T-helper 2 cell treated with Interferon-gamma antibody and Interleukin-4, amounts not matched to agents 5 μg/mL and 100 μg/mL, for 36 hours (primary cell): Measurements from ENCODE around the gene NAV2.

Experiments used
- DNase-seq: peaks from one replicate; pipeline ENCODE4 v3.0.0; 2021; ENCODE audit warnings: low spot score
- H3K27ac Mint-ChIP-seq: one replicate; pipeline ENCODE4 v1.8.0; 2021; ENCODE audit warnings: mild to moderate bottlenecking, mixed read lengths
- H3K27me3 Mint-ChIP-seq: one replicate; pipeline ENCODE4 v1.8.0; 2021; ENCODE audit warnings: low read depth, mixed read lengths
- H3K36me3 Mint-ChIP-seq: one replicate; pipeline ENCODE4 v1.8.0; 2021; ENCODE audit warnings: low read depth, mixed read lengths
- H3K4me1 Mint-ChIP-seq: one replicate; pipeline ENCODE4 v1.8.0; 2021; ENCODE audit warnings: low read depth, mixed read lengths
- H3K4me3 Mint-ChIP-seq: one replicate; pipeline ENCODE4 v1.8.0; 2022; ENCODE audit warnings: mild to moderate bottlenecking, moderate library complexity, mixed read lengths
- H3K9me3 Mint-ChIP-seq: one replicate; pipeline ENCODE4 v1.8.0; 2021; ENCODE audit warnings: mixed read lengths

The NAV2 gene

DNA sequence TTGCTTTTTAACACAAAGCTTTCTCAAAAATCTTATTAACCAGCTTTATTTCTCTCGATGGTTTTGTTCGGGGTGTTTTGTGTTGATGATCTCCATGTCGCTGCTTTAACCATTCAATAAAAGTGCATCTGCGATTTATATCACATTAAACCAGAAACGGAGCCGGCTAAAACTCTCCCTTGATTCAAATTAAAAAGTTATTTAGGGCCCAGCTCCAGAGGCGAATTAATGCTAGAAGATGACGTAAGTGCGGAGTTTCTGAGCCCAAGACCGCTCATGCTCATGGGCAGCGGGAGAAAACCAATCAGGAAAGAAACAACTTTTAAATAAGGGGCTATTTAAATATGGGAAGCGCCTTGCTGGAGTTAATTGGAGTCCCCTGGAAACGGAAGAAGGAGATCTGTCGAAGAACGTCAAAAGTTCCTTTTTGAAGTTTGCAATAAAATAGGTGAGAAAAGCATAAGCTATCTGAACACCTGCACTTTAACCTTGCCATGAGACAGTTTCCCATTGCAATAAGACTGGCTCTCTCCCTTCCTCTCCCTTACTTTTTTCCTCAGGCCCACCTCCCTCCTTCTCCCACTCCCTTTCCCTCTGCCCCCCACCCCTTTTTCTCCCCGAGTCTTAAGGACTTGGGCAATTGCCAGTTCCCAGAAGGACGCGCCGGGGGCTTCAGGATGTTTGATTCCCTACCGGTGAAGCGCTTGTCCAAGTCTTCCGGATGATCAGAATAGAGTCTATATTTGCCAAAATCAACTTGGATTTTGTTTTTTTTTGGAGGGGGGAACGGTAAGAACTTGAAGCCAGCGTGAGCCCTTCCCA, 449.5 kb downstream of the NAV2 start:
- H3K9me3 Mint-ChIP-seq = peaks cover 8% of the 10 kb centered on the region
- DNase-seq = no peak
- peak overlapping the region; percentile 65 for H3K27ac Mint-ChIP-seq
- peaks cover 6% of the 10 kb centered on the region for H3K4me1 Mint-ChIP-seq
- H3K36me3 Mint-ChIP-seq = peaks cover 2% of the 10 kb centered on the region
- H3K4me3 Mint-ChIP-seq = no peak overlapping the region
- peaks cover 84% of the 10 kb centered on the region for H3K27me3 Mint-ChIP-seq

GRCh38 chr11:20162824-20163782, 450.5 kb downstream of the NAV2 start:
- Mint-ChIP-seq H3K9me3 (peaks cover 8% of the 10 kb centered on the region), H3K27ac (peak overlapping the region; percentile 32), H3K36me3 (peaks cover 2% of the 10 kb centered on the region), H3K4me3 (peak overlapping the region; percentile 36), H3K4me1 (no peaks in the 10 kb centered on the region), H3K27me3 (peaks cover 81% of the 10 kb centered on the region)
- no peak for DNase-seq

GRCh38 chr11:20163783-20164481, 451.3 kb downstream of the NAV2 start:
- H3K4me1 Mint-ChIP-seq = no peaks in the 10 kb centered on the region
- peaks cover 3% of the 10 kb centered on the region for H3K9me3 Mint-ChIP-seq
- no peak for DNase-seq
- peaks cover 2% of the 10 kb centered on the region for H3K36me3 Mint-ChIP-seq
- H3K4me3 Mint-ChIP-seq = no peak overlapping the region
- H3K27me3 Mint-ChIP-seq = peaks cover 73% of the 10 kb centered on the region
- no peak overlapping the region for H3K27ac Mint-ChIP-seq
